Measurements from ENCODE around the gene SORBS1. TPM values are rescaled to one million over a fixed set of nuclear protein-coding genes. Genes with fewer than 3 reads are reported as not detected.

Gene SORBS1
- 3.7 and 10.7 TPM in 2 replicates for total RNA-seq

DNA sequence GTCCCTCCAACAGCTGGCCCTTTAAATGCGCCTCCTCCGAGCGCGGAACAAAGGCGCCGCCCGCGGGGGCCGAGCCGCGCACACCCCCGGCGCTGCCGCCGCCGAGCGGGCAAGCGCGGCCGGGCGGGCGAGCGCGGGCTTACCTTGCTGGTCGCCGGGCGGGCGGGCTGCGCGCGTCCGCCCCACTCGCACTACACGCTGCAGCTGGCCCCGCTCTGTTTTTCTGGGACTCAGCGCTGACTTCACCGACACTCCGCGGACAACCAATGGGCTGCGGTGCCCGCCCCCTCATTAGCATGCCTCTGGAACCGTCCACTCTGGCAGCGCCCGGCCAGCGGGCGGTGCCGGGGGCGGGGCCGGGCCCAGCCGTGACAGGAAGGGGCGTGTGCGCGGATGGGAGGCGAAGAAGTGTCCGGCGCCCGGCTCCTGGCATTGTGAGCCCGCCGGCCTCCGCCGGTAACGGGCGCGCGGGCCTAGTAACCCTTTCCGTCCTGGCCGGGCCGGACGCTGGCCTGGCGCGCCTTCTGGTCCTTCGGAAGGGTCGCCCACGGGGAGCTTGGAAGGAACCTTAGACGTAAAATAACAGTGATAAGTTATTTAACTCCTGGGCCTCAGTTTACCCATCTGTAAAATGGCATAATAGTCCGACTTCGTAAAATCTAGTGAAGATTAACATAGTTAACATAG is at the start of gene SORBS1:
TSS of gene SORBS1 (minus strand) at position 195 of the 687 bp plus-strand sequence. CDS start 120,236 bp downstream, outside the sequence.

DNA sequence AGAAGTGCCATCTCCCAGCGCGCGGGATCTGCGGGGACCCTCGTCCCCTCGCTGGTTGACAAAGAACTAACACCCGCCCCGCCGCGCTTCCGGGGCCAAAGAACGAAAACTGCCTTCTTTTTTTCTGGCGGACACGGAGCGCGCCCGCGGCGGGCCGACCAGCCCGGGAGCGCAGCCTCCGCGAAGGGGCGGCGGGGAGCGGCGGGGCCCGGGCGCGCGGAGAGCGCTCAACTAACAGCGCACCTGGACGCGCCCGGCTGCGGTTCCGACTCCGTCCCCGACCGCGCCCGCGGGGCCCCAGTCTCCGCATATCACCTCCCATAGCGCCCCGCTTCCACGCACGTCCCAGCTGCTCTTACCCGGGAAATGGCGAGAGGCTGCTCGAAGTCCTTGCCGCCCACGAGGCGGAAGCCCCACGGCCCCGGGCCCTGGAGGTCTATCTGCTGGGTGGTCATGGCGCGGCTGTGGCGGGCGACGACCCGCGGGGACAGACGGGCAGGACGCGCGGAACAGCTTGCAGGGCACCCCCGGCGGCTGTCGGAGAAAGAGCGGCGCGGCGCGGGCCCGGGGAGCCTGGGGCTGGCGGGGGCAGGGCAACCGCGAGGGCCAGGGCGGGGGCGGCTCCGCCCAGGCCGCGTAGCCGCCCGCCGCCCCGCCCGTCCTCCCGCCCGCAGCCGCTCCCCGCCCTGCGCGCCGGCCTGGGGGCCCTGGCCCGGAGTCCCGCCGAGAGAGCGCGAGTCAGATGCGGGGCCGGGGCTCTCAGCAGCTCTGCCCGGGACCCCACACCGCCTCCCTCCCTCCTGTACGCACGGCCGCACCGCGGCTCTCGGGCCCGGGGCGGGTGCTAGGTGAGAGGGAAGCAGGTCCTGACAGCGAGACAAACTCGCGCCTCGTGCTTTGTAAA is 270.5 kb downstream of the SORBS1 start, which contains the start of gene PDLIM1:
TSS of gene PDLIM1 (minus strand) at position 543 of the 904 bp plus-strand sequence. CDS start at position 455, 88 bp downstream.

Other genes with a start within 250 kb of the SORBS1 start
- 67.6 and 73.6 TPM in 2 replicates for gene ALDH18A1, start 95.3 kb upstream of the SORBS1 start, total RNA-seq
- 44.0 and 51.1 TPM in 2 replicates for gene TCTN3, start 132.6 kb upstream of the SORBS1 start, total RNA-seq
- gene ENTPD1, start 194.8 kb upstream of the SORBS1 start, total RNA-seq, result 1.9 and 4.4 TPM in 2 replicates

All from dermis lymphatic vessel endothelial cell (primary cell).